ENCODE data around the gene ADAMTS10.
"Not testable (repeated sequence)": the region's sequence is repeated elsewhere in the genome, so short reads cannot be mapped to it uniquely, and the experiment has no call there.

The ADAMTS10 gene

GRCh38 chr19:8638078-8638619 is 27.6 kb upstream of the ADAMTS10 start:
- DNase-seq (ENCODE audit: low spot score), result no peak
- TF ChIP-seq CTCF (IDR thresholded peaks at IDR 0.05; ENCODE audit: extremely low read depth, missing control alignments), result no peak

- DNase-seq (ENCODE audit: low spot score), result not testable (repeated sequence)
Measured at GRCh38 chr19:8637070-8637469, 26.6 kb upstream of the ADAMTS10 start.

GRCh38 chr19:8635422-8635821 is 24.9 kb upstream of the ADAMTS10 start:
- no peak for DNase-seq (ENCODE audit: low spot score)
- no peak for TF ChIP-seq CTCF (IDR thresholded peaks at IDR 0.05; ENCODE audit: extremely low read depth, missing control alignments)

- DNase-seq (ENCODE audit: low spot score), result peak; percentile 1
- no peak for TF ChIP-seq CTCF (IDR thresholded peaks at IDR 0.05; ENCODE audit: extremely low read depth, missing control alignments)
Measured at GRCh38 chr19:8631425-8631819, 20.9 kb upstream of the ADAMTS10 start.

- DNase-seq (ENCODE audit: low spot score), result no peak
- TF ChIP-seq CTCF (IDR thresholded peaks at IDR 0.05; ENCODE audit: extremely low read depth, missing control alignments), result no peak
Measured at GRCh38 chr19:8630796-8631424, 20.4 kb upstream of the ADAMTS10 start.

GRCh38 chr19:8629996-8630683 is 19.6 kb upstream of the ADAMTS10 start, which contains the start of gene NFILZ:
TSS of gene NFILZ (plus strand) at chr19:8630633. CDS start at chr19:8676766, 46,133 bp downstream.
- no peak for DNase-seq (ENCODE audit: low spot score)
- TF ChIP-seq CTCF (IDR thresholded peaks at IDR 0.05; ENCODE audit: extremely low read depth, missing control alignments), result no peak

GRCh38 chr19:8629184-8629583 is 18.7 kb upstream of the ADAMTS10 start:
- TF ChIP-seq CTCF (IDR thresholded peaks at IDR 0.05; ENCODE audit: extremely low read depth, missing control alignments), result no peak
- DNase-seq (ENCODE audit: low spot score), result no peak

All from GM20000 (cell line).